ENCODE data around the gene C16orf95. TPM values are rescaled to one million over a fixed set of nuclear protein-coding genes. Genes with fewer than 3 reads are reported as not detected.

The C16orf95 gene
- total and polyA plus RNA-seq, 2 donors (not counting 1 experiment from before 2014, with no cell fraction given), result 1.5 to 2.5 TPM

- Histone ChIP-seq H3K27me3 (replicated peaks in 1 of 4; ENCODE audit: control extremely low read depth in 1 of 4, control insufficient read depth in 3 of 4, insufficient read depth in 4 of 4, low read length in 3 of 4) (no peaks in the 10 kb centered on the region), H3K4me2 (replicated peaks; ENCODE audit: low read depth, low read length, poor library complexity, severe bottlenecking) (no peak overlapping the region), H3K27ac (ENCODE audit: low read length in 2 of 2) (no peak overlapping the region), H4K20me1 (ENCODE audit: control insufficient read depth, insufficient read depth, low read length, poor library complexity, severe bottlenecking) (peaks cover 1% of the 10 kb centered on the region), H3K4me3 (ENCODE audit: control extremely low read depth in 1 of 5, extremely low read depth in 1 of 5, insufficient read depth in 1 of 5, low read depth in 2 of 5, low read length in 4 of 5) (no peak overlapping the region), H3K9ac (ENCODE audit: low read length) (no peak overlapping the region), H2AFZ (ENCODE audit: insufficient read depth, low read depth, low read length, poor library complexity, severe bottlenecking) (no peak overlapping the region), H3K79me2 (ENCODE audit: control insufficient read depth, insufficient read depth, low read length) (peaks cover 16% of the 10 kb centered on the region), H3K36me3 (replicated peaks in 1 of 2; ENCODE audit: control extremely low read depth in 1 of 2, control insufficient read depth in 1 of 2, extremely low read depth in 1 of 2, insufficient read depth in 2 of 2, low read length in 1 of 2) (no peaks in the 10 kb centered on the region), H3K4me1 (ENCODE audit: control insufficient read depth in 2 of 2, insufficient read depth in 2 of 2, low read length in 2 of 2) (peaks cover 8 to 10% of the 10 kb centered on the region in 2 donors), H3K9me3 (ENCODE audit: control extremely low read depth in 1 of 3, control insufficient read depth in 2 of 3, insufficient read depth in 1 of 3, low read length in 2 of 3) (no peaks in the 10 kb centered on the region)
- Mint-ChIP-seq H3K9me3 (ENCODE audit: insufficient read depth) (no peaks in the 10 kb centered on the region), H3K27me3 (no peaks in the 10 kb centered on the region), H3K27ac (no peak overlapping the region), H3K4me3 (peak overlapping the region; percentile 96), H3K4me1 (peaks cover 12% of the 10 kb centered on the region)
- ChIA-PET POLR2A (interaction anchor here (0.8 kb wide), 1 partner anchor 75 kb away, joined by 3 read pairs; no protein-coding TSS in a partner anchor), CTCF (interaction anchor here (1.1 to 5.3 kb wide), 3 partner anchors 65 to 317 kb away, joined by 4 to 47 read pairs (median 12); partner anchors contain the start of gene FBXO31)
- DNase-seq (no peak), ATAC-seq (ENCODE audit: low read depth) (no peak)
- TF ChIP-seq CTCF (IDR thresholded peaks at IDR 0.05), result no peak
- no peak for TF ChIP-seq EZH2 (IDR thresholded peaks at IDR 0.05; ENCODE audit: borderline replicate concordance, insufficient read depth, low read depth, low read length, poor library complexity, severe bottlenecking)
- intact Hi-C loops (cut with micrococcal nuclease), result loop anchor here (5.0 kb wide), 1 partner anchor 757 kb away; no protein-coding TSS in a partner anchor
Measured at GRCh38 chr16:87319011-87319410, 1.8 kb upstream of the C16orf95 start.

All from B cell (primary cell).